Measurements from ENCODE around the gene PRSS53.
A peak's percentile ranks its signal among the peaks of the same experiment; 100 is the strongest.

The PRSS53 gene

GRCh38 chr16:31082368-31083045, 6.2 kb downstream of the PRSS53 start:
- no peak overlapping the region for H3K4me3 ChIP-seq
- DNase-seq (ENCODE audit: low spot score): no peak
- TF ChIP-seq, protein P1, sequence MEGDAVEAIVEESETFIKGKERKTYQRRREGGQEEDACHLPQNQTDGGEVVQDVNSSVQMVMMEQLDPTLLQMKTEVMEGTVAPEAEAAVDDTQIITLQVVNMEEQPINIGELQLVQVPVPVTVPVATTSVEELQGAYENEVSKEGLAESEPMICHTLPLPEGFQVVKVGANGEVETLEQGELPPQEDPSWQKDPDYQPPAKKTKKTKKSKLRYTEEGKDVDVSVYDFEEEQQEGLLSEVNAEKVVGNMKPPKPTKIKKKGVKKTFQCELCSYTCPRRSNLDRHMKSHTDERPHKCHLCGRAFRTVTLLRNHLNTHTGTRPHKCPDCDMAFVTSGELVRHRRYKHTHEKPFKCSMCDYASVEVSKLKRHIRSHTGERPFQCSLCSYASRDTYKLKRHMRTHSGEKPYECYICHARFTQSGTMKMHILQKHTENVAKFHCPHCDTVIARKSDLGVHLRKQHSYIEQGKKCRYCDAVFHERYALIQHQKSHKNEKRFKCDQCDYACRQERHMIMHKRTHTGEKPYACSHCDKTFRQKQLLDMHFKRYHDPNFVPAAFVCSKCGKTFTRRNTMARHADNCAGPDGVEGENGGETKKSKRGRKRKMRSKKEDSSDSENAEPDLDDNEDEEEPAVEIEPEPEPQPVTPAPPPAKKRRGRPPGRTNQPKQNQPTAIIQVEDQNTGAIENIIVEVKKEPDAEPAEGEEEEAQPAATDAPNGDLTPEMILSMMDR (IDR thresholded peaks at IDR 0.05): no peak
- peak overlapping the region in 1 of 2 donors; percentile 28 for H3K27ac ChIP-seq

DNA sequence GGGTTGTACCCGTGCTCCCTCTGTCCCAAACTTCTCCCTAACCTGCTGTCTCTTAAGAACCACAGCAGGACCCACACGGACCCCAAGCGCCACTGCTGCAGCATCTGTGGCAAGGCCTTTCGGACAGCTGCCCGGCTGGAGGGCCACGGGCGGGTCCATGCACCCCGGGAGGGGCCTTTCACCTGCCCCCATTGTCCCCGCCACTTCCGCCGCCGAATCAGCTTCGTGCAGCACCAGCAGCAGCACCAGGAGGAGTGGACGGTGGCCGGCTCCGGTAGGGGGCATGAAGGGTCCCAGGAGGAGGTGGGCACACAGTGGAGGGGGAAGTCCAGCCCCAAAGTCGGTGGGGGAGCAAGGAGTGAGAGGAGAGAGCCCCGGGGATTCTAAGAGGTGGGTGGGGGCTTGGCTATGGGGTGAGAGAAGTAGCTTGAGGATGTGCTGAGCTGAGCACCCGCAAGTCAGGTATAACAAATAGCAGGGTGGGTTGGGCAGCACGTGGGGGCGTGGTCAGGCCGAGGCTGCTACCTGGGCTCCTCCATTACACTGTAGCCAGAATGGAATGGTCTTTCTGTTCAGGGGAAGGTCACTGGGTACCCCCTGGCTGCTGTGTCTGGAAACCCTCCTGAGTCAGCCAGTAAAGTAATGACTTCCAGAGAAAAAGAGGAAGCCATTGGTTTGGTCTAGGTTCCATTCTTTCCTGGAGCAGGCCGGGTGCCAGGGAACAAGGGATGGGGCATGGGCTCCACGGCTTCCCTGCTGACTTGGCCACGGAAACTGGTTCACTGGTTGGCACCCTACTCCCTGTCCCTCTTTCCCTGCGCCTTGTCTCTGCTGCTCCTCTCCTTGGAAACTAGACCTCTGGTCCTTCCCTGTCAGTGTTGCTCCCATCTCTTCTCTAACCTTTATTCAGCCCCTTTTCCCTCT, 7.1 kb downstream of the PRSS53 start:
- no peak overlapping the region for H3K4me3 ChIP-seq
- H3K27ac ChIP-seq: no peak overlapping the region
- DNase-seq (ENCODE audit: low spot score): no peak

GRCh38 chr16:31080756-31081419, 7.9 kb downstream of the PRSS53 start:
- no peak overlapping the region for H3K27ac ChIP-seq
- TF ChIP-seq, protein P1 (IDR thresholded peaks at IDR 0.05): no peak
- H3K4me3 ChIP-seq: no peak overlapping the region
- no peak for DNase-seq (ENCODE audit: low spot score)

More for the DNA sequence above, 7.1 kb downstream of the PRSS53 start:
- TF ChIP-seq, protein P1 (IDR thresholded peaks at IDR 0.05): no peak

DNA sequence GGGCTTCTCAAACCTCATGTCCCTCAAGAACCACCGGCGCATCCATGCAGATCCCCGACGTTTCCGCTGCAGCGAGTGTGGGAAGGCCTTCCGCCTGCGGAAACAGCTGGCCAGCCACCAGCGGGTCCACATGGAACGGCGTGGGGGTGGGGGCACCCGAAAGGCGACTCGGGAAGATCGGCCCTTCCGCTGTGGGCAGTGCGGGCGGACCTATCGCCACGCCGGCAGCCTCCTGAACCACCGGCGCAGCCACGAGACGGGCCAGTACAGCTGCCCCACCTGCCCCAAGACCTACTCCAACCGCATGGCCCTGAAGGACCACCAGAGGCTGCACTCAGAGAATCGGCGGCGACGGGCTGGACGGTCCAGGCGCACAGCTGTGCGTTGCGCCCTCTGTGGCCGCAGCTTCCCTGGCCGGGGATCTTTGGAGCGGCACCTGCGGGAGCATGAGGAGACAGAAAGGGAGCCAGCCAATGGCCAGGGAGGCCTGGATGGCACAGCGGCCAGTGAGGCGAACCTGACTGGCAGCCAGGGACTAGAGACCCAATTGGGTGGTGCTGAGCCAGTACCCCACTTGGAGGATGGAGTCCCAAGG, 8.6 kb downstream of the PRSS53 start:
- Histone ChIP-seq H3K27ac (no peak overlapping the region), H3K4me3 (no peak overlapping the region)
- TF ChIP-seq, protein P1 (IDR thresholded peaks at IDR 0.05): no peak
- no peak for DNase-seq (ENCODE audit: low spot score)

GRCh38 chr16:31079342-31079944, 9.3 kb downstream of the PRSS53 start:
- Histone ChIP-seq H3K4me3 (no peak overlapping the region), H3K27ac (no peak overlapping the region)
- TF ChIP-seq, protein P1 (IDR thresholded peaks at IDR 0.05): no peak
- DNase-seq (ENCODE audit: low spot score): no peak

GRCh38 chr16:31078597-31079341, 10.0 kb downstream of the PRSS53 start:
- no peak for DNase-seq (ENCODE audit: low spot score)
- TF ChIP-seq, protein P1 (IDR thresholded peaks at IDR 0.05): no peak
- H3K4me3 ChIP-seq: no peak overlapping the region
- no peak overlapping the region for H3K27ac ChIP-seq
